IPS-18a (cell line): Measurements from ENCODE around the gene HSPA1B.
"Not testable (repeated sequence)": the region's sequence is repeated elsewhere in the genome, so short reads cannot be mapped to it uniquely, and the experiment has no call there.

Source experiments
- H3K27ac ChIP-seq: one replicate; pipeline ENCODE4 v1.5.1; 2013; ENCODE audit warnings: low read length
- H3K27me3 ChIP-seq: one replicate; pipeline ENCODE4 v1.6.1; 2013; ENCODE audit warnings: mild to moderate bottlenecking, low read length; ENCODE audit not compliant: control insufficient read depth, insufficient read depth
- H3K36me3 ChIP-seq: one replicate; pipeline ENCODE4 v1.6.1; 2013; ENCODE audit warnings: low read depth, low read length; ENCODE audit not compliant: control insufficient read depth
- H3K4me1 ChIP-seq: one replicate; pipeline ENCODE4 v1.6.1; 2013; ENCODE audit warnings: low read depth, low read length; ENCODE audit not compliant: control insufficient read depth
- H3K4me3 ChIP-seq: one replicate; pipeline ENCODE4 v1.5.1; 2013; ENCODE audit warnings: low read length
- H3K9ac ChIP-seq: one replicate; pipeline ENCODE4 v1.6.1; 2013; ENCODE audit warnings: mild to moderate bottlenecking, low read length, moderate library complexity
- H3K9me3 ChIP-seq: one replicate; pipeline ENCODE4 v1.6.1; 2013; ENCODE audit warnings: low read depth, low read length; ENCODE audit not compliant: control insufficient read depth

HSPA1B gene

GRCh38 chr6:31820399-31820798, 7.1 kb upstream of the HSPA1B start:
- H3K9me3 ChIP-seq, H3K4me3 ChIP-seq, H3K9ac ChIP-seq, H3K27ac ChIP-seq, H3K27me3 ChIP-seq, H3K36me3 ChIP-seq: not testable (repeated sequence)
- H3K4me1 ChIP-seq = peaks cover 14% of the 10 kb centered on the region

- Histone ChIP-seq H3K9me3 (no peaks in the 10 kb centered on the region), H3K27me3 (no peaks in the 10 kb centered on the region), H3K27ac (peak overlapping the region; percentile 70)
Observed at GRCh38 chr6:31821301-31822035, 6.1 kb upstream of the HSPA1B start.

GRCh38 chr6:31822036-31822821, 5.3 kb upstream of the HSPA1B start:
- Histone ChIP-seq H3K4me3 (peak overlapping the region; percentile 93), H3K4me1 (peaks cover 25% of the 10 kb centered on the region), H3K27me3 (no peaks in the 10 kb centered on the region), H3K9ac (peak overlapping the region; percentile 91), H3K9me3 (no peaks in the 10 kb centered on the region), H3K36me3 (no peaks in the 10 kb centered on the region), H3K27ac (peak overlapping the region; percentile 93)

More at GRCh38 chr6:31821301-31822035, 6.1 kb upstream of the HSPA1B start:
- H3K4me3 ChIP-seq = peak overlapping the region; percentile 93
- H3K36me3 ChIP-seq = no peaks in the 10 kb centered on the region
- peaks cover 22% of the 10 kb centered on the region for H3K4me1 ChIP-seq
- peak overlapping the region; percentile 91 for H3K9ac ChIP-seq

GRCh38 chr6:31823592-31824196, 3.8 kb upstream of the HSPA1B start:
- not testable (repeated sequence) for H3K9me3 ChIP-seq, H3K27ac ChIP-seq, H3K36me3 ChIP-seq, H3K9ac ChIP-seq, H3K4me3 ChIP-seq, H3K27me3 ChIP-seq
- peaks cover 21% of the 10 kb centered on the region for H3K4me1 ChIP-seq

- H3K27ac ChIP-seq = peak overlapping the region; percentile 25
- H3K27me3 ChIP-seq = no peaks in the 10 kb centered on the region
- H3K9me3 ChIP-seq = no peaks in the 10 kb centered on the region
- H3K36me3 ChIP-seq = no peaks in the 10 kb centered on the region
- no peak overlapping the region for H3K4me3 ChIP-seq
- peak overlapping the region; percentile 6 for H3K9ac ChIP-seq
- peaks cover 21% of the 10 kb centered on the region for H3K4me1 ChIP-seq
Observed at GRCh38 chr6:31825553-31825952, 2.0 kb upstream of the HSPA1B start.

- H3K4me3 ChIP-seq = peak overlapping the region; percentile 60
- H3K27ac ChIP-seq = peak overlapping the region; percentile 74
- no peaks in the 10 kb centered on the region for H3K27me3 ChIP-seq
- H3K9me3 ChIP-seq = no peaks in the 10 kb centered on the region
- H3K36me3 ChIP-seq = no peaks in the 10 kb centered on the region
- H3K9ac ChIP-seq = peak overlapping the region; percentile 61
- peaks cover 21% of the 10 kb centered on the region for H3K4me1 ChIP-seq
Observed at GRCh38 chr6:31826793-31827285, 699 bp upstream of the HSPA1B start.

GRCh38 chr6:31829633-31830283, 2.2 kb downstream of the HSPA1B start:
- no peaks in the 10 kb centered on the region for H3K27me3 ChIP-seq
- peak overlapping the region; percentile 67 for H3K4me3 ChIP-seq
- H3K27ac ChIP-seq = no peak overlapping the region
- H3K36me3 ChIP-seq = no peaks in the 10 kb centered on the region
- peaks cover 15% of the 10 kb centered on the region for H3K4me1 ChIP-seq
- H3K9ac ChIP-seq = peak overlapping the region; percentile 58
- H3K9me3 ChIP-seq = no peaks in the 10 kb centered on the region

GRCh38 chr6:31830886-31831335, 3.4 kb downstream of the HSPA1B start:
- Histone ChIP-seq H3K4me1 (peaks cover 6% of the 10 kb centered on the region), H3K9me3 (no peaks in the 10 kb centered on the region), H3K27me3 (no peaks in the 10 kb centered on the region), H3K27ac (no peak overlapping the region), H3K36me3 (peaks cover under 1% of the 10 kb centered on the region), H3K9ac (peak overlapping the region; percentile 58), H3K4me3 (peak overlapping the region; percentile 67)

GRCh38 chr6:31831350-31832215, 4.0 kb downstream of the HSPA1B start:
- no peaks in the 10 kb centered on the region for H3K27me3 ChIP-seq
- H3K36me3 ChIP-seq = peaks cover 8% of the 10 kb centered on the region
- no peaks in the 10 kb centered on the region for H3K9me3 ChIP-seq
- H3K4me3 ChIP-seq = peak overlapping the region; percentile 67
- no peak overlapping the region for H3K9ac ChIP-seq
- H3K27ac ChIP-seq = no peak overlapping the region
- H3K4me1 ChIP-seq = peaks cover 1% of the 10 kb centered on the region

- Histone ChIP-seq H3K9ac (peak overlapping the region; percentile 94), H3K36me3 (peaks cover 37% of the 10 kb centered on the region), H3K27ac (peak overlapping the region; percentile 91), H3K4me1 (no peaks in the 10 kb centered on the region), H3K27me3 (no peaks in the 10 kb centered on the region), H3K9me3 (no peaks in the 10 kb centered on the region), H3K4me3 (peak overlapping the region; percentile 95)
Observed at GRCh38 chr6:31834367-31835250, 7.1 kb downstream of the HSPA1B start.
